Measurements from ENCODE around the gene PRDM2. TPM values are rescaled to one million over a fixed set of nuclear protein-coding genes. Genes with fewer than 3 reads are reported as not detected.

Gene PRDM2
- total and polyA plus RNA-seq, 2 experiments from 2014 or later = 19.1 to 26.0 TPM

DNA sequence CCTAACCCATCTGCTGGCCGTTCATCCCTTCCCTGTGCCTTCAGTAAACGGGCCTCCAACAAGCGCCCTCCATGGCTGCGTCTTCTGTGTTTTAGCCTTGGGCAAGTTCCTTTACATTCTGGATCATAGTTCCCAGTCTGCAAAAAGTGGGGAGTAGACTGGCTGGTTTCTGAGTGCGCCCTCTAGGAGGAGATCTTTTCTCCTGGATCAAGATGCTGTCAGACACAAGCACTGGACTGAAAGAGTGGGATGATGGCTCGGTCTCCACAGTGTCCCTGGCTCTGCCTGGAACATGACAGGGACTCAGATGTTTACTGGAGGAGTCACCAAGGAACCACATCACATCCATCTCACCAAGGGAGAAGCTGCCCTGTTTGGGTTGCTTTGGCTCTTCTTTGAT is 88.8 kb downstream of the PRDM2 start:
- H3K4me1 ChIP-seq (ENCODE audit: low read depth) = peaks cover 11% of the 10 kb centered on the region
- no peaks in the 10 kb centered on the region for H3K9me3 ChIP-seq (ENCODE audit: low read depth)
- no peaks in the 10 kb centered on the region for H3K27me3 ChIP-seq
- TF ChIP-seq, protein P1, sequence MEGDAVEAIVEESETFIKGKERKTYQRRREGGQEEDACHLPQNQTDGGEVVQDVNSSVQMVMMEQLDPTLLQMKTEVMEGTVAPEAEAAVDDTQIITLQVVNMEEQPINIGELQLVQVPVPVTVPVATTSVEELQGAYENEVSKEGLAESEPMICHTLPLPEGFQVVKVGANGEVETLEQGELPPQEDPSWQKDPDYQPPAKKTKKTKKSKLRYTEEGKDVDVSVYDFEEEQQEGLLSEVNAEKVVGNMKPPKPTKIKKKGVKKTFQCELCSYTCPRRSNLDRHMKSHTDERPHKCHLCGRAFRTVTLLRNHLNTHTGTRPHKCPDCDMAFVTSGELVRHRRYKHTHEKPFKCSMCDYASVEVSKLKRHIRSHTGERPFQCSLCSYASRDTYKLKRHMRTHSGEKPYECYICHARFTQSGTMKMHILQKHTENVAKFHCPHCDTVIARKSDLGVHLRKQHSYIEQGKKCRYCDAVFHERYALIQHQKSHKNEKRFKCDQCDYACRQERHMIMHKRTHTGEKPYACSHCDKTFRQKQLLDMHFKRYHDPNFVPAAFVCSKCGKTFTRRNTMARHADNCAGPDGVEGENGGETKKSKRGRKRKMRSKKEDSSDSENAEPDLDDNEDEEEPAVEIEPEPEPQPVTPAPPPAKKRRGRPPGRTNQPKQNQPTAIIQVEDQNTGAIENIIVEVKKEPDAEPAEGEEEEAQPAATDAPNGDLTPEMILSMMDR (IDR thresholded peaks at IDR 0.05; ENCODE audit: low read depth, low read length) = no peak
- no peak overlapping the region for H3K27ac ChIP-seq
- DNase-seq (ENCODE audit: low read depth in 1 of 2, low spot score in 1 of 2) = no peak
- H3K36me3 ChIP-seq = no peaks in the 10 kb centered on the region
- H3K4me3 ChIP-seq = no peak overlapping the region

DNA sequence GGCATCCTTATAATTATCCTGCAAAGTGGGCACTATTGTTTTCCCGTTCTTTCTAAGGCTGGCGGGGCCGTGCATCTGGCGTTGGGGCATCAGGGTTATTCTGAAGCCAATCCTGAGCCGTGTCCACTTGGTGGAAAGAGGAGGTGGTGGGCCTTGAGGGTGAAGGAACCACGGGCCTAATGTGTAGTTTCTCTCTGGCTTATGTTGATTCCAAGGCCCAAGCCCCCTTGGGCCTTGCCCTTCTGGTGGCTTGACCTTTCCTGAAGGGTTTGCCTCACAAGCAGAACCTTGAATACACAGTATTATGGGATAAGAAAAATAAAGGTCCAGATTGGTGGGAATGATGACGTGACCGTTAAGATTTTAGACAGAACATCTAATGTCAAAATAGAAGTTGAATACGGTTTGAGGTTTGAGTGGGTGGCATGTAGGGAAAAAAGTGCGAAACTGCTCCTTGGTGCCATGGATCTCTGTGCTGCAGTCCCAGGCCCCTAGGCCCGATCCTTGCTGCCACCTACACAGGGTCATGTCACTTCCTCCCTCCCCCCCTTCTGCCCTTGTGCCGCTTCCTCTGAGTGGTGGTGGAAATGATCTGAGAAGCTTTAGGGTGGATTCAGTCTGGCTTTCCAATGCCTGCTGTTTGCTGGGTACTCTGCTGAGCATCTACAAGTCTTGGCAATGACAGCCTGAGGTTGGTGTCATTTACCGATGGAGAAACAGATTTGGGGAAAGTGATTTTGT is 90.5 kb downstream of the PRDM2 start:
- H3K27me3 ChIP-seq = no peaks in the 10 kb centered on the region
- TF ChIP-seq, protein P1 (IDR thresholded peaks at IDR 0.05; ENCODE audit: low read depth, low read length) = no peak
- no peak overlapping the region for H3K4me3 ChIP-seq
- no peaks in the 10 kb centered on the region for H3K36me3 ChIP-seq
- no peak overlapping the region for H3K27ac ChIP-seq
- DNase-seq (ENCODE audit: low read depth in 1 of 2, low spot score in 1 of 2) = no peak
- H3K9me3 ChIP-seq (ENCODE audit: low read depth) = no peaks in the 10 kb centered on the region
- peaks cover 3% of the 10 kb centered on the region for H3K4me1 ChIP-seq (ENCODE audit: low read depth)

DNA sequence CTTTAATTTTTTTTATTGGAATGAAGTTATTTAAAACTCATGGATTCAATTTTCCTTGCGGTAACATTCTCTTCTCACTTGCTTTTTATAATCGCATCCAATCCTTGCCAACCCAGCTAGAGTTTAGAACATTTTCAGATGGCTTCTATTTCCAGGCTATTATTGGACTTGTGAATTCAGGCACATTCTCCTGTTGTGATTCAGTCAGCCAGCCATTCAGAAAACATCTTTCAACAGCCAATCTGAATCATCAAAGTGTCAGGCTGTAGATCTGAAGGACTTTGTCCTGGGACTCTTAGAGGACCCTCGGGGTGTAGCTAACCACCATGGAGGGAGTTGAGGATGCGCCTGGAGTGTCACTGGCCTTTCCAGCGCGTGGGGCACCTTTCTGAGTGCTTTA is 92.4 kb downstream of the PRDM2 start:
- no peak for DNase-seq (ENCODE audit: low read depth in 1 of 2, low spot score in 1 of 2)
- no peaks in the 10 kb centered on the region for H3K27me3 ChIP-seq
- TF ChIP-seq, protein P1 (IDR thresholded peaks at IDR 0.05; ENCODE audit: low read depth, low read length) = no peak

DNA sequence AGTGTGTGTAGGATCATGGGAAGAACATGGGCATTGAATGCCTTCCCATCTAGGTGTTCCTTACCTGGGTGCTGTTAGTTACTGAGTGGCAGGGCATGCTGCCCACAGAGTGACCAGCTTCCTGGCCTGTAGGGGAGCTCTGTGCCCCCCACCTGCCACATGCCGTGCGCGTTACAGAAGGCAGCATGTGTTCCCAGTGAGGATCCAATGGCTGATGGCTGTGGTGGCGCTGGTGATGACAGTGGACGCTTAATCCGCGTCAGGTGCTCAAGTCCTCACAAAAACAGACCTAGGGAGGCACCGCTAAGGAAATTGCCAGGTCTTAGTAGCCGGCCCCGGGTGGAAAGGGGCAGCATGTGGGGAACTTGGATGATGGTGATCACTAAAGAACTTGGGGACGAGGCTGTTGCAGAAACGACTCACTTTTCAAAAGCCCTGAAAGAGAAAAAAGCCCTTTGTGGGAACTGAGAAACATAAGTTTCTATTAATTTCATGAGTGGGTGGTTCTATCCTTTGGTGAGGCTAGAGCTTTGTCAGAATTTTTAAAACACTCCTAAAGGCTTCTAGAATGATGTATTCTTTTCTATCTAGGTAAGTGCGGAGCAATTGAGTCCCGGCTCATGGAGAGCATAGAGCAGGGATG is 93.2 kb downstream of the PRDM2 start:
- H3K27me3 ChIP-seq = no peaks in the 10 kb centered on the region
- peaks cover 3% of the 10 kb centered on the region for H3K4me1 ChIP-seq (ENCODE audit: low read depth)
- H3K27ac ChIP-seq = no peak overlapping the region
- TF ChIP-seq, protein P1 (IDR thresholded peaks at IDR 0.05; ENCODE audit: low read depth, low read length) = no peak
- no peak for DNase-seq (ENCODE audit: low read depth in 1 of 2, low spot score in 1 of 2)
- no peaks in the 10 kb centered on the region for H3K36me3 ChIP-seq
- H3K9me3 ChIP-seq (ENCODE audit: low read depth) = no peaks in the 10 kb centered on the region
- H3K4me3 ChIP-seq = no peak overlapping the region

More for the DNA sequence above, 92.4 kb downstream of the PRDM2 start:
- peaks cover 3% of the 10 kb centered on the region for H3K4me1 ChIP-seq (ENCODE audit: low read depth)
- H3K27ac ChIP-seq = no peak overlapping the region
- H3K9me3 ChIP-seq (ENCODE audit: low read depth) = no peaks in the 10 kb centered on the region
- no peak overlapping the region for H3K4me3 ChIP-seq
- H3K36me3 ChIP-seq = no peaks in the 10 kb centered on the region

DNA sequence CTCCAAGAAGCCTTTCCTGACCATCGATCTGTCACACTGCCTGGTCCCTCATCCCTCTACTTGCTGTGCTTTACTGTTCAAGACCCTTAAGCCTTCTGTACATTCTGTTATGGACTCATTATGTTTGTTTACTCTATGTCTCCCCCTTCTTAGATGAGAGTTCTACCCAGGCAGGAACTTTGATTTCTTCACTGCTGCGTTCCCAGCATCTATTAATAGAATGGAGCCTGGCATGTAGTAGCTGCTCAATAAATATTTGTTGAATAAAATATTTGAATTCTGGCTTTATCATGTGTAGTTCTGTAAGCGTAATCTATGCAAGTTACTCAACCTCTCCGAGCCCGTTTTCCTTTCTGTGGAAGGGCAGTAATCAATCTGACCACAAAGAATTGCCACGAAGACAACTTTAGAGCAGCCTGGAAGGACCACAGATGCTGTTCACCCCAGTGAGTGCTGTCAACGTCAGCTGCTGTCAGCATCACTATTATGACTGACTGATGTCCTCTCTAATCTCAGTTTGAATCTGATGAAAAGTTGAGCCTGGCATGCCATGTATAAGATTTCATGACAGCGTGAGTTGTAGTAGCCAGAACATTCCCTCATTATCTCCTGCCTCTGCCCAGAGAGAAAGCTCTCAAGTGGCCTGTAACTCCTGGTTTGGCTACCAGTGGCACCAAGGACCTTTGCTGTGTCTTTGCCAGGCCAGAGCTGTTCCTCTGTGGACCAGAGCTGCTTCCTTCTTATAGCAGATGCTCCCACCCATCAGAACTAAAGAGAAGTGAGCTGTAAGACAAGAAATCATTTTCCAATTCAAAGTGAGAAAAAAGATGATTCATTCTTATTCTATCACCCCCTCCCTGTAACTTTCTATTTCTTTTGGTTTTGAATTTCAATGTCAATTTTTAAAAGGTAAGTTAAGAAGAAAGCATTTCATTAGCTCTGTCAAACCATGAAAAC is 94.5 kb downstream of the PRDM2 start:
- H3K4me1 ChIP-seq (ENCODE audit: low read depth) = peaks cover 3% of the 10 kb centered on the region
- H3K9me3 ChIP-seq (ENCODE audit: low read depth) = no peaks in the 10 kb centered on the region
- TF ChIP-seq, protein P1 (IDR thresholded peaks at IDR 0.05; ENCODE audit: low read depth, low read length) = no peak
- no peaks in the 10 kb centered on the region for H3K27me3 ChIP-seq
- no peak for DNase-seq (ENCODE audit: low read depth in 1 of 2, low spot score in 1 of 2)
- no peak overlapping the region for H3K4me3 ChIP-seq
- H3K36me3 ChIP-seq = no peaks in the 10 kb centered on the region
- no peak overlapping the region for H3K27ac ChIP-seq
